ENCODE data around the gene PTPRD.
"Not testable (repeated sequence)": the region's sequence is repeated elsewhere in the genome, so short reads cannot be mapped to it uniquely, and the experiment has no call there.

The PTPRD gene

GRCh38 chr9:8943392-8943791 is 1669.4 kb downstream of the PTPRD start:
- DNase-seq: no peak

- no peak for DNase-seq
Measured at GRCh38 chr9:8940650-8941049, 1672.2 kb downstream of the PTPRD start.

- DNase-seq: no peak
Measured at GRCh38 chr9:8926461-8926860, 1686.3 kb downstream of the PTPRD start.

GRCh38 chr9:8924562-8924961 is 1688.2 kb downstream of the PTPRD start:
- DNase-seq: no peak

GRCh38 chr9:8920478-8921183 is 1692.2 kb downstream of the PTPRD start:
- not testable (repeated sequence) for DNase-seq

- no peak for DNase-seq
Measured at GRCh38 chr9:8917956-8918739, 1694.7 kb downstream of the PTPRD start.

GRCh38 chr9:8916771-8917170 is 1696.0 kb downstream of the PTPRD start:
- no peak for DNase-seq

GRCh38 chr9:8907868-8908267 is 1704.9 kb downstream of the PTPRD start:
- no peak for DNase-seq

- DNase-seq: no peak
Measured at GRCh38 chr9:8905731-8906130, 1707.1 kb downstream of the PTPRD start.

GRCh38 chr9:8904771-8905515 is 1707.9 kb downstream of the PTPRD start:
- no peak for DNase-seq

GRCh38 chr9:8903077-8903476 is 1709.7 kb downstream of the PTPRD start:
- no peak for DNase-seq

- DNase-seq: no peak
Measured at GRCh38 chr9:8901146-8901545, 1711.7 kb downstream of the PTPRD start.

- no peak for DNase-seq
Measured at GRCh38 chr9:8899511-8899910, 1713.3 kb downstream of the PTPRD start.

GRCh38 chr9:8895861-8896224 is 1717.0 kb downstream of the PTPRD start:
- no peak for DNase-seq

- DNase-seq: no peak
Measured at GRCh38 chr9:8895106-8895860, 1717.5 kb downstream of the PTPRD start.

GRCh38 chr9:8890695-8891094 is 1722.1 kb downstream of the PTPRD start:
- no peak for DNase-seq

GRCh38 chr9:8889100-8889499 is 1723.7 kb downstream of the PTPRD start:
- no peak for DNase-seq

- no peak for DNase-seq
Measured at GRCh38 chr9:8888591-8888990, 1724.2 kb downstream of the PTPRD start.

GRCh38 chr9:8887369-8887768 is 1725.4 kb downstream of the PTPRD start:
- no peak for DNase-seq

GRCh38 chr9:8883321-8883720 is 1729.5 kb downstream of the PTPRD start:
- DNase-seq: no peak

GRCh38 chr9:8880060-8880459 is 1732.7 kb downstream of the PTPRD start:
- DNase-seq: no peak

- DNase-seq: no peak
Measured at GRCh38 chr9:8879284-8879683, 1733.5 kb downstream of the PTPRD start.
